Stimulated activated CD4-positive, alpha-beta T cell treated with anti-CD3 and anti-CD28 coated beads, Interleukin-1b, Interleukin-23, amount 100 ng/mL, for 24 hours (primary cell): ENCODE measurements around the gene ECE1.

ENCODE experiments used
- DNase-seq, 4 experiments: peaks; one replicate each; pipeline ENCODE4 v3.0.0-alpha.2; 2020; ENCODE audit warnings: low read depth in 4 of 4, low spot score in 1 of 4

ECE1 gene

DNA sequence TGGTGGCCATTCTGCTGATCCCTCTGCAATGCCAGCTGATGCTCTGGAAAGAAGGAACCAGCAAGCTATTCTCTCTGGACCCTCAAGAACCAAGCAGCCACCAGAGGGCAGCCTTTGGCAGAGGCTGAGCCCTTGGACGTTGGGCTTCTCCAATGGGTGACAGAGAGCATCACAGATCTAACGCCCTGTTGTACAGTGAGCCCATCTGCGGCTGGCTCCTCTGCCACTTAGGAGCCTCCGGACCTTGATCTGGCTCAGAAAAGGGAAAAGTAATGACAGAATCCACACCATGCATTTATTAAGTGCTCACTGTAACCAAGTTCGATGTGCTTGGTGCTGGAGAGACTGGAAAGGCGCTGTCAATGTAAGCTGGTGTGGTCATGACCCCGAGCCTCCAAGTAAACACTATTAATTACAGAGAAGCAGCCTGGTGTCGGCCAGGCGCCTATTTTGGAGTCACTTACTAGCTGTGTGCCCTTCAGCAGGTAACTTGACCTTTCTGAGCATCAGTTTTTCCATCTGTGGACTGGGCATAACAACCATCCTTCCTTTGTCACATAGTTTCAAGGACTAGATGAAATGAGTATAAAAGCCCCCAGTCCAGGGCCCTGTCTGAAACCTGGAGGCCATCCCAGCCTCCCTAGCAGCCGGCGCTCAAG, 34.9 kb downstream of the ECE1 start:
- DNase-seq, result peak; percentile 65 to 74 (median 72)

DNA sequence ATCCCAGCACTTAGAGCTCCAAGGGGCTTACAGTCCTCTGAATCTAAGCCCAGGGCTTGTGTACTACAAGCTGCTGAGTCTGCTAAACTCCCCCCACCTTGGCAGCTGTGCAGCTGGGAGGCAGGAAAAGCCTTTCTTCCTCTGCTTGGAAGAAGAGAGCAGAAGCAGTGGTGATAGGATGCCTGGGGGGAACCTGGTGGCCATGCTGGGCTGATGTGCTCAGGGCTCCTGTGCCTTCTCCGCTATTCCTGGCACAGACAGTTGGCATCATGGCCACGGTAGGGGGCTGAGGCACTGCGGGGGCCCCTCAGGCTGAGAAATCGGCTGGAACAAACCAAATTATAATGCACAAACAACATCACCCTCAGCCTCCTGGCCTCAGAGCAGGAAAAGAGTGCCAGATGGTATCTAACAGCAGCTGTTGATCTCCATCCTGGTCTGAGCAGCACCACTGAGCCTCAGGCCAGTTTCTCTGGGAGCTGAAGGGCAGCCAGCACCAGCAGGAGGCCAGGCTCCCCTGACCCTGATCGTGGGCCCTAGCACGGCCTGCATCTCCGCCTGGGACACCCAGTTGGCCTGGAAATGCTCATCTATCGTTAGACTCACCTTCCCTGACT, 35.8 kb downstream of the ECE1 start:
- no peak for DNase-seq

DNA sequence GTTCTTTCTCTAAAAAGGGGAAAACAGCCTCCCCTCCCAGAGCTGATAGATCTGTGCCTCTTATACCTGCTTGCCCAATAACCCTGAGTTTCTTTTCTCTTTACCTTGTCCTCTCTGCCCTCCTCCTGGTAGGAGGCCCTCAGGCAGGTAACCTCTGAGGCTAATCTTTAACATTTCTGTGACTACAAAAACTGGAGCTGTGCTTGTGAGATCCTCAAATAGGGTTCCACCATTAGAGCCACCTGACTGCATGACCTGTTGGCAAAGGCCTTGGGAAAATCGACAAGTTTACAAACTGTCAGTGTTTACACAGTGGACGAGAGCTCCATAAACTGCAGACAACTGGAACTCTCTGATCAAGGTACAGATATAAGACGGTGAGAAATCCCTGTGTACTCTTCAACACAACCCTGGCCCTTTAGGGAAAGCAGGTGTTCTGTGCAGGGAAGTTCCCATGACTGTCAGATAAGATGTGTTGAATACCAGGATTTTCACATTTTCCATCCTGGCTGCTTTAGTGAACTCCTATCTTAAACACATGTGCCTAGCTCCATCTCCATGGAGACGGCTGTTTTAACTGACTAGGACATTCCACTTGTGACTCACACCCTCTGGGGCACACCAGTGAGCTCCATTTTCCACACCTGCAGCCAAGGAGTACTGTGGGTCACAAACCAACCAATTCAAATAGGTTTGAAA, 38.3 kb downstream of the ECE1 start:
- peak in 3 of 4 experiments; percentile 14 to 42 (median 15) for DNase-seq

DNA sequence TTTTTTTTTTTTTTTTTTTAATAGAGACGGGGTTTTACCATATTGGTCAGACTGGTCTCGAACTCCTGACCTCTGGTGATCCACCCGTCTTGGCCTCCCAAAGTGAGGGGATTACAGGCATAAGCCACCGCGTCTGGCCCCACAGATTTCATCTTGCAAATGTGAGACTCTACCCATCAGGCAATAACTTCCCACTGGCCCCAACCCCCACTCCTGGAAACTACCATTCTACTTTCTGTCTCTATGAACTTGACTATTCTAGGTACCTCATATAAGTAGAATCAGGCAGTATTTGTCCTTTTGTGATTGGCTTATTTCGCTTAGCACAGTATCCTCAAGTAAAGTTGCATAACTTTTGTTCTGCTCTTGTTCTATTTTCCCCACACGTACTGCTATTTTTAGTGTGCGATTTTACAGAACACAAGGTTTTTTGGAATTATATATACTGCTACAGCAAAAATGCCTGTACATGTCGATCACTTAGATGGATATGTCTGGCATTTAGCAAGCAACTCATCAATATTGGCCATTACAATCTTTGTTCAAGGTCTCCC, 40.2 kb downstream of the ECE1 start:
- no peak for DNase-seq

- DNase-seq, result no peak
These were observed 42.2 kb downstream of the ECE1 start for GRCh38 chr1:21247892-21248715.

DNA sequence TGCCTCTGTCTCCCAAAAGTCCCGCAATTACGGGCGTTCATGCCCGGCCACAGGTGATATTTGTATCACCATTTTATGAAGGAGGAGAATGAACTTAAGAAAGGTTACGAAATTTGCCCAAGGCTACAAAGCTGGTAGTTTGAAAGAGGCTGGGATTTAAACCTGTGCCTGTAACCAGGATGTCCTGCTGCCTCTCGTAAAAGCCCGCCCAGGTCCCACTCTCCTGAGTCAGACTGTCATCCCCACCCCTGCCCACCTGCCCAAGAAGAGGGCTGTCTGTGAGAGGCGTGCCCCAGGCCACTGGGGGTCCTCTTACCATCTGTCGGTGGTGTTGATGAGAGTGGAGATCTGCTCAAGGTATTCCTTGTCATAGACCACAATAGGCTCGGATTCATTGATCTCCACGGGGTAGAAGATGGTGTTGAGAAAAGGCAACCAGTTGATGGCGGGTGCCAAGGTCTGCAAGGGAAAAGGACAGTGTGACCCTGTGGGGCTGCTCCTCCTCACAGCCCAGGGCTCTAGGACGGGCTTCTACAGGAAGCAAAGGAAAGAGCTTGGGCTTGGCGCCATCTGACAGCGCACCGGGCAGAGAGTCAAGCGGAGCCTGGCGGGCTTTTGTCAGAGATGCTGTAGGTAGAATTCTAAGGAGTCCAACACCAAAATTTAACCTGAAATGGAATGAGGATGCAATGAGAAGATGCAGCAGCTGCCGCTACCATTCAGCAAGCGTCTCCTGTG, 43.2 kb downstream of the ECE1 start:
- DNase-seq, result no peak

- DNase-seq, result no peak
These were observed 44.5 kb downstream of the ECE1 start for GRCh38 chr1:21245688-21246229.

- no peak for DNase-seq
These were observed 45.1 kb downstream of the ECE1 start for GRCh38 chr1:21244986-21245687.

DNA sequence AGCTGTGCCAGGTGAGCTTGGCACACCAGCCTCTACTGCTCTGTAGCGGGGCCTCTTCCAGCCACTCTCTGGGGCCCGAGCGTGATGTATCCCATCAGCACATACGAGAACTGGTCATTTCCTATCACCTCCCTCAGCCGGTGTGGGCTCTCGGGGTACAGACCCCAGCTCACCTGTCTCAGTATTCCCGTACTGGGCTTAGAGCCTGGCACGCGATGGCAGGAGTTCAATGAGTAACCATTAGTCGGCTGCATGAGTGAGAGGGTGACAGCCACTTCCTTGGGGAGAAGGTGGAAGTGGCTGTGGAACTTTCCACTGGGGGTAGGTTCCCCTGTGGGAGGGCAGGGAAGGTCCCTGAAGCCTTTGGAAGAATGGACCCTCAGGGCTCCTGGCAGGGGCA, 46.1 kb downstream of the ECE1 start:
- no peak for DNase-seq

- DNase-seq, result no peak
These were observed 47.4 kb downstream of the ECE1 start for GRCh38 chr1:21242846-21243245.

GRCh38 chr1:21241771-21242581, 48.3 kb downstream of the ECE1 start:
- no peak for DNase-seq

GRCh38 chr1:21240706-21241105, 49.6 kb downstream of the ECE1 start:
- DNase-seq, result no peak

DNA sequence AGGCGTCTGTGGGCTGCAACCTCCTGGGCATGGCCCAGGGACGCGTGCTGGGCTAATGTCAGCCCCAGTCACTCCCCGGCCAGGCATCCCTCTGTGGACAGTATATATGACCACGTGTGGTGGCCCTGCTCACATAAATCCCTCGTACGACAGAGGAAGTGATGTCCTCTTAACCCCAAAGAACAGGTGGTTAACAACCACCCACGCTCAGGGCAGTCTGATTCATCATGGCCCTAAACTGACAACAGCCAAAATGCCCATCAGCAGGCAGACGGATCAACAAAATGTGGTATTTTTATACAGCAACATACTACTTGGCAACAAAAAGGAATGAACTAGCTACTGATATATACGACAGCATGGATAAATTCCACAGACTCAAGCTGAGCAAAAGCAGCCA, 51.0 kb downstream of the ECE1 start:
- no peak for DNase-seq

- DNase-seq, result no peak
These were observed 52.0 kb downstream of the ECE1 start for GRCh38 chr1:21238141-21238800.

DNA sequence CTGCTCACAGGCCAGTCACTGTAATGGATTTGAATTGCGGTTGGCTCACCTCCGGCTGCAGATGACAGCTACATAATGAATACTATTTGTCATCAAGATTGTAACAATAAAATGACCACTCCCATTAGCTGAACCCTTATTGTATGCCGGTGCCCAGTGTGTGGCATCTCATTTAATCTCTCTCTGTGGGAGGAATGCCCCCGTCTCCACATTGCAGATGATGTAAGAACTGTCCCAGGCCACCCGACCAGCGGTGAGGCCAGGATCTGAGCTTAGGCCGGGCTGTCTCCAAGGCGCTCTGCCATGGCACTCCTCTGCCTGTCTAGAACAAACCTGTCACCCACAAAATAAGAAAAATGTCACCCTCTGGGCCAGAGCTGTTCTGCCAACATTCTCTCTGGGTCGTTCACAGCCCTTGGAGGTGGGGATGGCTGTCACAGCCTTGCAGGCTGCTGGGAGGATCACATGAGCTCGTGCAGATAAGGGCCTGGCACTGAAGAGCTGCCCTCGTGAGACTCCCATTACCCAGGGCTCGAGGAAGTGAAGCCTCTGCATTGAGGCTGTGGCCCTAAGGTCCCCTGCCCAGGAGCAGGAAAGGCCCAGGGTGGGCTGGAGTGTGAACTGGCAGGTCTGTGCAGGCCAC, 52.7 kb downstream of the ECE1 start:
- DNase-seq, result no peak

- no peak for DNase-seq
These were observed 54.1 kb downstream of the ECE1 start for GRCh38 chr1:21236178-21236577.

DNA sequence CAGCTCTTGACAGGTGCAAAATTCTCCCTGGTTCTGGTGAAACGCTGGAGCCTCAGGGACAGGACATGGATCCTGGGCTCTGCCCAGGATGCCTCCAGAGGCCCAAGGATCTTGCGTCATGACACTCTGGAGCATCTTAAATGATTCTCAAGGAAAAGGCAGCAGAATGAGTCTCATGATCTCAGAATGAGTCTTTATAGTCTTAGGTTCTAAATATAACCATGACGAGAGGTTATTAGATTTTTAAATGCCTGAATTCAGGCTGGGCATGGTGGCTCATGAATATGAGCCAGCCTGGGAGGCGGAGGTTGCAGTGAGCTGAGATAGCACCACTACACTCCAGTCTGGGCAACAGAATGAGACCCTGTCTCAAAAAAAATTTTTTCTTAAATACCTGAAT, 55.5 kb downstream of the ECE1 start:
- DNase-seq, result no peak

- no peak for DNase-seq
These were observed 56.8 kb downstream of the ECE1 start for GRCh38 chr1:21233490-21233889.
